AG04450 (cell line): ENCODE results near the gene LOXL4. TPM values are rescaled to one million over a fixed set of nuclear protein-coding genes. Genes with fewer than 3 reads are reported as not detected.

Experiments
- CTCF ChIA-PET: fragments of 300-600, 350-600 bp; formaldehyde crosslinking; extraction: SDS; loops from one replicate; lab custom pipeline; 2022; ENCODE audit warnings: antibody characterized with exemption, inconsistent platforms; lab: Charles Lee
- POLR2A ChIA-PET: fragments of 350-600 bp; formaldehyde crosslinking; extraction: SDS; loops from one replicate; lab custom pipeline; 2021; ENCODE audit warnings: antibody characterized with exemption, inconsistent platforms; lab: Yijun Ruan, JAX
- DNase-seq: peaks from one replicate; pipeline ENCODE4 v3.0.0-alpha.2; 2011; ENCODE audit warnings: low read depth, low spot score
- H3K27ac ChIP-seq: one replicate; pipeline ENCODE4 v1.5.1; 2012; ENCODE audit warnings: low read depth, low read length, control low read depth
- H3K27me3 ChIP-seq: one replicate; pipeline ENCODE4 v1.6.0; 2012; ENCODE audit warnings: low read length; ENCODE audit not compliant: control insufficient read depth, insufficient read depth
- H3K4me3 ChIP-seq: 2 replicates; pipeline ENCODE4 v1.5.1; 2011; ENCODE audit warnings: mild to moderate bottlenecking, low read depth, low read length, control low read depth
- H3K9me3 ChIP-seq: 2 replicates; pipeline ENCODE4 v1.5.1; 2012; ENCODE audit warnings: low read length; ENCODE audit not compliant: control insufficient read depth, insufficient read depth
- CTCF ChIP-seq: IDR thresholded peaks from 2 replicates; pipeline ENCODE4 v1.5.1; 2011; ENCODE audit warnings: low read depth, low read length, control low read depth, inconsistent platforms
- polyA plus RNA-seq: library from polyadenylated mRNA; depleted of rRNA; stranded (reverse); fragments of >200 nt; gene quantifications from 2 replicates; pipeline ENCODE4 v1.2.3, GENCODE V29; 2011

The LOXL4 gene
- polyA plus RNA-seq, 1 experiment, result 41.0 TPM

DNA sequence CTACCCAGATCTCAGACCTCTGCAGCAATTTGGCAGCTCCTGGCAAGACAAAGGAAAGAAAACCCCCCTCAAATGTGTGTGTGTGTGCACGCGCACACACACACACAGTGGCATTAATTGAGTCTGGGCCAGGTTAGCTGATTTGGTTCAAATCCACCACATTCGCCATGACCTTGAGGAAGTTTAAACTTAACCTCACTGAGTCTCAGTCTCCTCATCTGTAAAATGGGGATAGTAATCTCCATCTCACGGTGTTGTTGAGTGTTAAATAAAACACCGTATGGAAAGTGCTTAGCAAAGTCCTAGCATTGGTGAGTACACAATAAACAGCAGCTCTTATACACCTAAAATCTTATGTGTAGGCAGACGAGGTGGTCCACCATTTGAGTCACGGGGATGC, 4.9 kb downstream of the LOXL4 start:
- Histone ChIP-seq H3K27ac (no peak overlapping the region), H3K27me3 (no peaks in the 10 kb centered on the region), H3K9me3 (peaks cover 4% of the 10 kb centered on the region; the same call in 1 of the 2 replicates), H3K4me3 (no peak overlapping the region)
- DNase-seq, result no peak
- CTCF ChIA-PET, result interaction anchor here (5.2 kb wide), 1 partner anchor 46 kb away, joined by 24 read pairs; no protein-coding TSS in a partner anchor
- TF ChIP-seq CTCF, result no peak
- POLR2A ChIA-PET, result interaction anchor here (1.0 kb wide), 1 partner anchor 46 kb away, joined by 4 read pairs; no protein-coding TSS in a partner anchor

DNA sequence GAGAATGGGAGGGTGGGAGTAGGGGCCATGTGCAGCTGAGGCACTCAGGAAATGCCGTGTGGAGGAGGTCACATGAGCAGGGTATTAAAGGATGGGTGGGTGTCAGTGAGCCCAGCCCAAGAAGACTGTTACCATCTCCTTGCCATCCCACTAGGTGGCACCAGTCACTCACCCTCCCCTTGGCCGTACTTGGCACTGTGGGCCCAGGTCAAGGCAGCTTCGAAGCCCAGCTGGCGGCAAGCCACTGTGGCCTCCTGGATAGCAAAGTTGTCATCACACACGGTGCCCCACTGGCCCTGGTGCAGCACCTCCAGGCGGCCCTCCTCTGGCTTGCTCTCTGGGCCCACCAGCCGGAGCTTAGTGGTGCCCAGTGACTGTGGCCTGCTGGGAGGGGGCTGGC, 5.4 kb downstream of the LOXL4 start:
- Histone ChIP-seq H3K27ac (no peak overlapping the region), H3K9me3 (peaks cover 4% of the 10 kb centered on the region; the same call in 1 of the 2 replicates), H3K4me3 (no peak overlapping the region), H3K27me3 (no peaks in the 10 kb centered on the region)
- ChIA-PET POLR2A (interaction anchor here (1.0 kb wide), 1 partner anchor 47 kb away, joined by 4 read pairs; no protein-coding TSS in a partner anchor), CTCF (interaction anchor here (0.6 to 5.2 kb wide), 2 partner anchors 21 to 47 kb away, joined by 3 to 24 read pairs; no protein-coding TSS in a partner anchor)
- DNase-seq, result no peak
- peak; percentile 41 for TF ChIP-seq CTCF

DNA sequence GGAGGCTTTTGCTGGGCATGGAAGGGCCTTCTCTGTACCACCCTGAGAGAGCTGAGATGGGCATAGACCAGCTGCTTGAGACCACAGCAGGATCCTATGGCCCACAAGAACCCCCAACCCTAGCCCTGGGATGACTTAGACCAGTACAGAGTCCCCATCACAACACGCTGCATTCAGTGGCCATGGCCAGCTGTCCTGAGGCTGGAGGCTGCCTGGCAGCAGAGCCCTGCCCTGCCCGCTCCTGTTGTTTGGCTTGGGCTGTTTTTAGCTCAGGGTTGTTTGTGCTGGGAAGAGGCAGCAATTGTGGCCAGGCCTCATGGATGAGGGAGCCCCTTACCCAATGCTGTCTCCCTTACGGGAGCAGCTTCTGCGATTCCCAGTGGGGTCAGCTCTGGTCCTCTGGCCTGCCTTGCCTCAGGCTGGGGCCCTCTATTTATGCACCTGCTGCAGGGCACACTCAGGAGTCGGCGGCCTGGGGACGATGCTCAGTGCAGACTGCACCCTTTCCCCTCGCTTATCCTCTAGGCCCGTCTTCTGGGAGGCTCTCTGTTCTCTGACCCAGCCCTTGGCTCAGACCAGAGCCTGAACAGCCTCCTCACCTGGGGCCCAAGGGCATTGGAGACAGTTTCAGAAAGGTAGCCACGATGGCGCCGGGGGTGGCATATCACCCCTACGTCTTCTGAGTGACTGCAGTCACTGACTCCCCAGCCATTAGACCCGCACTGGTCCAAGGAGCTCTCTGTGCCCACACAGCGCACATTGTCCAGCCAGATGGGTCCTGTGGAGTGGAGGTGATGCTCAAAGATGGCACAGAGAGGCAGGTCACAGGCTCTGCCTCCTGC, 6.3 kb downstream of the LOXL4 start:
- H3K4me3 ChIP-seq, result no peak overlapping the region
- no peaks in the 10 kb centered on the region for H3K27me3 ChIP-seq
- no peak for TF ChIP-seq CTCF
- no peak for DNase-seq
- ChIA-PET CTCF (interaction anchor here (5.2 kb wide), 1 partner anchor 48 kb away, joined by 24 read pairs; no protein-coding TSS in a partner anchor), POLR2A (no interaction called here)
- no peak overlapping the region for H3K27ac ChIP-seq
- H3K9me3 ChIP-seq, result peaks cover 4% of the 10 kb centered on the region; the same call in 1 of the 2 replicates

- ChIA-PET POLR2A (no interaction called here), CTCF (interaction anchor here (5.2 kb wide), 1 partner anchor 49 kb away, joined by 24 read pairs; no protein-coding TSS in a partner anchor)
- Histone ChIP-seq H3K27me3 (no peaks in the 10 kb centered on the region), H3K27ac (no peak overlapping the region), H3K4me3 (no peak overlapping the region), H3K9me3 (peaks cover 4% of the 10 kb centered on the region; the same call in 1 of the 2 replicates)
- DNase-seq, result no peak
- TF ChIP-seq CTCF, result no peak
Observed at GRCh38 chr10:98260752-98261151, 7.2 kb downstream of the LOXL4 start.

GRCh38 chr10:98260350-98260749, 7.6 kb downstream of the LOXL4 start:
- H3K27me3 ChIP-seq, result no peaks in the 10 kb centered on the region
- POLR2A ChIA-PET, result no interaction called here
- H3K27ac ChIP-seq, result no peak overlapping the region
- no peak overlapping the region for H3K4me3 ChIP-seq
- no peak for DNase-seq
- CTCF ChIA-PET, result no interaction called here
- TF ChIP-seq CTCF, result no peak
- H3K9me3 ChIP-seq, result peaks cover 4% of the 10 kb centered on the region; the same call in 1 of the 2 replicates
